Activated CD8-positive, alpha-beta memory T cell treated with anti-CD3 and anti-CD28 coated beads for 4 hours (primary cell): Measurements from ENCODE around the gene SEC63.

Experiments
- DNase-seq, 2 donors: peaks; one replicate each; pipeline ENCODE4 v3.0.0-alpha.2; 2020; ENCODE audit warnings: low read depth in 2 of 2

SEC63 gene

GRCh38 chr6:107819217-107819616, 138.8 kb downstream of the SEC63 start:
- DNase-seq = no peak

DNA sequence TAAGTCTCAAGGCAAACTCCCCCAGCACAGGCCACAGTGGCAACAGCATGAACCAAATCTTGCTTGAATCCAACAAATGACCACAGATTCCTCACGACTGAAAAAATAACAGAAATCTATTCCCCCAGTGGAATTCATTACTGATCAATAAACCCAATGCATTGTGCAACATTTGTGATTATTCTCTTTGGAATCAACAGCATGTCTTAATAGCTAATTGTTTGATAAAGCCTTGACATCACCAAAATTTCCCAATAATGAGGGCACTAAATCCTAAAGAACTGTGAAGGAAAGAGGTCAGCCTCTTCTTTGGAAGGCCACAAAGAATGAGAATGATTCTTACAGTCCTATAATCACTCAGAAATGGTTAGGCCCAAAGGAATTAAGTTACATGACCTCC, 139.7 kb downstream of the SEC63 start:
- DNase-seq = no peak

DNA sequence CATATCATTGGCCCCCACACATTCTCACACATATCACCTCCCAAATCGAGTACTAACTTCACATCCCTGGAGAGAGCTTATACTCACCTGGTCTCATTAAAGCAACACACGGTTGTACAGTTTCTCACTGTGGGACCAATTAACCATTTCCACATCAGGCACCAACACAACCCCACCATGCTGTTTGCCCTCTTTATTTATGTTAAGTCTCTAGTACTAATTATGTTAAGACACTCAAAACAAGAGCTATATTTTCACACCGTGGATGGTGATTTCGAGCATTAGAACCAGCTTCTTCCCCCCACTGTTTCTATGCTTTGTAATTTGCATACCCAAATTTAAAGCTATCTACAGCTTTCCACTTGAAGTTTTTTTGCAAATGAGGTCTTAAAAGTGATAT, 140.2 kb downstream of the SEC63 start:
- no peak for DNase-seq
